K562 (cell line): ENCODE data around the gene OR2Z1. TPM values are rescaled to one million over a fixed set of nuclear protein-coding genes. Genes with fewer than 3 reads are reported as not detected.

Experiments
- ATAC-seq: fragments of 200-7000 bp; cut with Tn5 transposase; 3 replicates; pipeline ENCODE4 v1.9.1; 2020; ENCODE audit warnings: moderate library complexity
- BruUV-seq: library from RNA; stranded (reverse); fragments of 400-500 nt; replicated peaks from 2 replicates; lab custom pipeline; 2021; lab: Mats Ljungman, UMichigan
- CTCF ChIA-PET: fragments of 300-600 bp; formaldehyde crosslinking; extraction: SDS; loops from one replicate; lab custom pipeline; 2021; ENCODE audit warnings: low intra/inter-chr PET ratio; lab: Yijun Ruan, JAX
- POLR2A ChIA-PET: fragments of 300-600, 350-650 bp; sonication (Branson Sonifier 250); formaldehyde crosslinking; extraction: SDS; loops from one replicate; lab custom pipeline; 2021; ENCODE audit warnings: antibody characterized with exemption, inconsistent platforms; lab: Yijun Ruan, JAX
- DNase-seq, 4 experiments: peaks; one replicate each; pipeline versions ENCODE4 v3.0.0 to v3.0.0-alpha.2; 2011 to 2018; ENCODE audit warnings: low spot score in 3 of 4, mixed read lengths in 3 of 4; ENCODE audit errors: extremely low read depth in 1 of 4
- FAIRE-seq: peaks from 2 replicates; lab custom pipeline; 2011; peaks lifted over from hg19 to GRCh38; lab: Jason Lieb, UNC
- H2AFZ ChIP-seq: 2 replicates; pipeline ENCODE4 v1.6.0; 2011; ENCODE audit warnings: low read depth, low read length, control low read depth, inconsistent platforms
- H3K27ac ChIP-seq: fragments of 200-600 bp; 3 replicates; pipeline ENCODE4 v1.8.0; 2011; ENCODE audit warnings: low read depth, mild to moderate bottlenecking, control low read depth, inconsistent platforms, low read length, moderate library complexity, mixed read lengths; ENCODE audit errors: extremely low read depth
- H3K27me3 ChIP-seq, 2 experiments: fragments of 300-600 bp in 1 of 2; 2 replicates in 1 of 2; 3 replicates in 1 of 2; pipeline versions ENCODE4 v1.6.0 to v1.8.0; 2011; ENCODE audit warnings: inconsistent platforms in 2 of 2, low read length in 2 of 2, mild to moderate bottlenecking in 1 of 2, mixed read lengths in 1 of 2, moderate library complexity in 1 of 2; ENCODE audit not compliant: control insufficient read depth in 2 of 2, insufficient read depth in 2 of 2
- H3K36me3 ChIP-seq: fragments of 300-600 bp; 3 replicates; pipeline ENCODE4 v1.8.0; 2011; ENCODE audit warnings: mild to moderate bottlenecking, low read length, inconsistent platforms; ENCODE audit not compliant: control insufficient read depth, insufficient read depth
- H3K4me1 ChIP-seq, 2 experiments: fragments of 200-600 bp in 1 of 2; replicated peaks in 1 of 2; 2 replicates in 1 of 2; 3 replicates in 1 of 2; pipeline versions ENCODE4 v1.5.1 to v1.8.0; 2011; ENCODE audit warnings: inconsistent platforms in 2 of 2, low read length in 2 of 2, mild to moderate bottlenecking in 1 of 2, mixed read lengths in 1 of 2, moderate library complexity in 1 of 2; ENCODE audit not compliant: control insufficient read depth in 2 of 2, insufficient read depth in 2 of 2
- H3K4me2 ChIP-seq: 2 replicates; pipeline ENCODE4 v1.6.1; 2011; ENCODE audit warnings: low read length, control low read depth, inconsistent platforms, mixed read lengths; ENCODE audit not compliant: insufficient read depth
- H3K4me3 ChIP-seq: fragments of 200-600 bp; sonication (generic), shearing (Covaris generic); 2 replicates; pipeline ENCODE4 v1.5.1; 2016; ENCODE audit warnings: control low read depth, inconsistent platforms
- H3K79me2 ChIP-seq: fragments of 200-600 bp; 3 replicates; pipeline ENCODE4 v1.8.0; 2011; ENCODE audit warnings: low read length, inconsistent platforms; ENCODE audit not compliant: control insufficient read depth, insufficient read depth
- H3K9ac ChIP-seq, 2 experiments: 2 replicates each; pipeline versions ENCODE4 v1.6.0 to v1.6.1; 2011; ENCODE audit warnings: low read depth in 2 of 2, low read length in 2 of 2, control low read depth in 1 of 2, inconsistent platforms in 1 of 2, mild to moderate bottlenecking in 1 of 2, mixed read lengths in 1 of 2; ENCODE audit not compliant: insufficient read depth in 1 of 2
- H3K9me1 ChIP-seq: one replicate; pipeline ENCODE4 v1.6.0; 2011; ENCODE audit warnings: inconsistent platforms, mild to moderate bottlenecking, low read length, moderate library complexity; ENCODE audit not compliant: control insufficient read depth, insufficient read depth
- H3K9me3 ChIP-seq: replicated peaks from 2 replicates; pipeline ENCODE4 v1.5.1; 2011; ENCODE audit warnings: low read depth, low read length, inconsistent platforms; ENCODE audit not compliant: control insufficient read depth, insufficient read depth
- H4K20me1 ChIP-seq: replicated peaks from 2 replicates; pipeline ENCODE4 v1.6.1; 2011; ENCODE audit warnings: low read length, inconsistent platforms, mixed read lengths; ENCODE audit not compliant: control insufficient read depth, insufficient read depth
- AFF1 ChIP-seq, 2 experiments: fragments of 450-650 bp; IDR thresholded peaks; 2 replicates each; pipeline ENCODE4 v1.6.1; 2018; ENCODE audit warnings: mild to moderate bottlenecking in 2 of 2, low read depth in 1 of 2; ENCODE audit not compliant: partially characterized antibody in 2 of 2
- ATF1 ChIP-seq, 2 experiments: fragments of 450-650 bp in 1 of 2; IDR thresholded peaks; 2 replicates each; pipeline ENCODE4 v1.6.1; 2016; ENCODE audit warnings: missing compliant biosample characterization in 1 of 2, missing genetic modification characterization in 1 of 2
- CAMTA2 ChIP-seq: fragments of 250-450 bp; sonication (Bioruptor Pico); conservative IDR thresholded peaks from 2 replicates; pipeline ENCODE4 v1.5.1; 2022
- E2F3 ChIP-seq: fragments of 250-450 bp; sonication (Bioruptor Pico); IDR thresholded peaks from 2 replicates; pipeline ENCODE4 v1.4.0; 2020; ENCODE audit warnings: mild to moderate bottlenecking
- EHMT2 ChIP-seq: fragments of 450-650 bp; IDR thresholded peaks from 2 replicates; pipeline ENCODE4 v1.6.1; 2018; ENCODE audit warnings: antibody characterized with exemption
- GATA2 ChIP-seq: sonication (generic); formaldehyde crosslinking; IDR thresholded peaks from 2 replicates; pipeline ENCODE4 v1.4.0; 2020; ENCODE audit warnings: mild to moderate bottlenecking, missing genetic modification reagents
- MBD2 ChIP-seq: sonication (generic); IDR thresholded peaks from 2 replicates; pipeline ENCODE4 v1.6.1; 2016; ENCODE audit warnings: low read depth, borderline replicate concordance
- NELFE ChIP-seq: IDR thresholded peaks from 2 replicates; pipeline ENCODE4 v1.6.1; 2011; ENCODE audit warnings: mild to moderate bottlenecking; ENCODE audit not compliant: insufficient read depth, insufficient read length
- SIRT6 ChIP-seq: IDR thresholded peaks from one replicate; pipeline ENCODE4 v1.6.1; 2012; ENCODE audit warnings: low read depth, mild to moderate bottlenecking, control low read depth, inconsistent platforms, low read length, moderate library complexity
- SRSF9 ChIP-seq: fragments of 200-400 bp; formaldehyde crosslinking; IDR thresholded peaks from 2 replicates; pipeline ENCODE4 v1.6.1; 2017; ENCODE audit warnings: low read depth, low read length, borderline replicate concordance
- TCF3 ChIP-seq: sonication (generic); formaldehyde crosslinking; IDR thresholded peaks from 2 replicates; pipeline ENCODE4 v1.4.0; 2020; ENCODE audit warnings: mild to moderate bottlenecking, missing genetic modification reagents
- TSC22D4 ChIP-seq: fragments of 450-650 bp; IDR thresholded peaks from 2 replicates; pipeline ENCODE4 v1.6.1; 2016; ENCODE audit warnings: missing genetic modification characterization, missing biosample characterization, control low read depth
- ZNF395 ChIP-seq: fragments of 200-800 bp; sonication (Bioruptor generic); IDR thresholded peaks from 2 replicates; pipeline ENCODE4 v1.6.1; 2017; ENCODE audit warnings: missing genetic modification characterization, missing compliant biosample characterization
- ZNF589 ChIP-seq: fragments of 200-800 bp; sonication (Bioruptor generic); IDR thresholded peaks from 2 replicates; pipeline ENCODE4 v1.6.1; 2016; ENCODE audit warnings: low read depth, missing genetic modification characterization, missing compliant biosample characterization
- ZNF76 ChIP-seq: fragments of 250-450 bp; sonication (Bioruptor Pico); IDR thresholded peaks from 2 replicates; pipeline ENCODE4 v1.4.0; 2020; ENCODE audit warnings: mild to moderate bottlenecking, moderate library complexity, borderline replicate concordance
- WGBS: fragments of 100-300 bp; shearing (Covaris generic); methylation state at CpG from one replicate; pipeline ENCODE4 v1.1.6; 2016; ENCODE audit warnings: low coverage, mixed read lengths; ENCODE audit not compliant: insufficient coverage; ENCODE audit errors: missing lambda C conversion rate; 5-methylcytosine and 5-hydroxymethylcytosine counted together
- in situ Hi-C: fragments of 300-500 bp; cut with MboI; formaldehyde crosslinking; loops from 4 replicates; pipeline ENCODE4 v1.15.0; 2018; ENCODE audit warnings: inconsistent platforms, mixed read lengths
- intact Hi-C: fragments of 100-400 bp; cut with micrococcal nuclease; formaldehyde crosslinking; loops from 2 replicates; pipeline ENCODE4 v1.14.2; 2022
- polyA plus RNA-seq, 8 experiments: library from polyadenylated mRNA; depleted of rRNA in 4 of 8; stranded (reverse) in 5 of 8; unstranded in 3 of 8; fragments of >200 nt; fragmentation: Nextera tagmentation in 2 of 8; fragmentation: Illumina TruSeq in 1 of 8; extraction: Ambion mirVana in 2 of 8; extraction: Trizol in 1 of 8; gene quantifications; 2 replicates each; pipeline versions ENCODE4 v1.2.1 to v1.2.3, GENCODE V29; 2011 to 2014; ENCODE audit warnings: inconsistent platforms in 1 of 8, missing spikeins in 1 of 8
- total RNA-seq, 7 experiments: library from RNA; depleted of rRNA in 6 of 7; stranded (reverse); fragments of >200 nt in 6 of 7; fragmentation: Illumina TruSeq in 2 of 7; extraction: Trizol in 2 of 7; gene quantifications; 2 replicates each; pipeline versions ENCODE4 v1.2.1 to v1.2.3, GENCODE V29; 2011 to 2021; ENCODE audit warnings: low replicate concordance in 1 of 7

The OR2Z1 gene
- total and polyA plus RNA-seq, 9 of the 15 experiments (the other 6 are each of a cell fraction or from before 2014, with no cell fraction given), result 0.13 TPM; not detected in 8

GRCh38 chr19:8681345-8682029 is 39.9 kb upstream of the OR2Z1 start (continued):
- no peak for TF ChIP-seq AFF1 (IDR thresholded peaks at IDR 0.05; ENCODE audit: low read depth in 1 of 2, partially characterized antibody in 2 of 2)

GRCh38 chr19:8682472-8682871 is 39.0 kb upstream of the OR2Z1 start:
- DNase-seq (no peak), ATAC-seq (no peak), FAIRE-seq (no peak)
- in situ Hi-C loops (no loop called here), intact Hi-C loops (no loop called here)
- BruUV-seq, result no TSS peak
- H3K27me3 ChIP-seq, result no peaks in the 10 kb centered on the region
- no peaks in the 10 kb centered on the region for H3K9me3 ChIP-seq
- H3K79me2 ChIP-seq, result no peaks in the 10 kb centered on the region
- H3K4me3 ChIP-seq, result no peak overlapping the region
- no peaks in the 10 kb centered on the region for H4K20me1 ChIP-seq
- H3K4me2 ChIP-seq, result no peak overlapping the region
- H3K27ac ChIP-seq, result no peak overlapping the region
- ChIA-PET CTCF (no interaction called here), POLR2A (no interaction called here)
- H3K9ac ChIP-seq, result no peak overlapping the region
- H3K9me1 ChIP-seq, result no peaks in the 10 kb centered on the region
- no peaks in the 10 kb centered on the region for H3K36me3 ChIP-seq
- peaks cover 0 to 7% of the 10 kb centered on the region in 2 experiments; a peak in 3 of 5 replicates for H3K4me1 ChIP-seq
- 0% methylated on average over 2 of the region's 2 CpGs for WGBS
- no peak overlapping the region for H2AFZ ChIP-seq
- TF ChIP-seq ZNF76 (CRISPR knock-in tag) (no peak), ZNF589 (0 out of 2 replicates have a peak, but pooled peaks have one; percentile 23), ATF1 (CRISPR knock-in tag; IDR thresholded peaks at IDR 0.05) (no peak), ATF1 (tag; IDR thresholded peaks at IDR 0.05) (no peak), E2F3 (no peak), SRSF9 (no peak), MBD2 (no peak), TCF3 (CRISPR knock-in tag) (no peak), GATA2 (CRISPR knock-in tag) (no peak), TSC22D4 (tag) (0 out of 2 replicates have a peak, but pooled peaks have one; percentile 67), EHMT2 (no peak), ZNF395 (no peak), CAMTA2 (CRISPR knock-in tag) (no peak), SIRT6 (no peak), NELFE (no peak)
